Astrocyte (in vitro differentiated cells and primary cell): ENCODE results near the gene RNLS. TPM values are rescaled to one million over a fixed set of nuclear protein-coding genes. Genes with fewer than 3 reads are reported as not detected.

ENCODE experiments used
- DNase-seq: peaks from one replicate; pipeline ENCODE4 v3.0.0-alpha.2; 2010; ENCODE audit warnings: low read depth
- FAIRE-seq: peaks from 2 replicates; lab custom pipeline; 2011; peaks lifted over from hg19 to GRCh38; lab: Jason Lieb, UNC
- H2AFZ ChIP-seq: 2 replicates; pipeline ENCODE4 v1.6.0; 2012; ENCODE audit warnings: low read depth, low read length, inconsistent platforms
- H3K27ac ChIP-seq: 2 replicates; pipeline ENCODE4 v1.5.1; 2011; ENCODE audit warnings: low read depth, low read length, inconsistent platforms
- H3K27me3 ChIP-seq: 2 replicates; pipeline ENCODE4 v1.6.0; 2011; ENCODE audit warnings: low read length, inconsistent platforms; ENCODE audit not compliant: insufficient read depth
- H3K36me3 ChIP-seq: 2 replicates; pipeline ENCODE4 v1.5.1; 2011; ENCODE audit warnings: low read length, inconsistent platforms; ENCODE audit not compliant: insufficient read depth
- H3K4me1 ChIP-seq: 2 replicates; pipeline ENCODE4 v1.5.1; 2011; ENCODE audit warnings: low read length, inconsistent platforms; ENCODE audit not compliant: insufficient read depth
- H3K4me2 ChIP-seq: 2 replicates; pipeline ENCODE4 v1.6.0; 2012; ENCODE audit warnings: low read length, inconsistent platforms
- H3K4me3 ChIP-seq: 2 replicates; pipeline ENCODE4 v1.5.1; 2011; ENCODE audit warnings: low read depth, mild to moderate bottlenecking, low read length, inconsistent platforms; ENCODE audit not compliant: insufficient read depth
- H3K79me2 ChIP-seq: 2 replicates; pipeline ENCODE4 v1.6.0; 2012; ENCODE audit warnings: mild to moderate bottlenecking, low read length, inconsistent platforms; ENCODE audit not compliant: insufficient read depth
- H3K9ac ChIP-seq: 2 replicates; pipeline ENCODE4 v1.6.0; 2012; ENCODE audit warnings: mild to moderate bottlenecking, low read length, inconsistent platforms
- H3K9me3 ChIP-seq: 2 replicates; pipeline ENCODE4 v1.5.1; 2012; ENCODE audit warnings: low read depth, mild to moderate bottlenecking, low read length, inconsistent platforms; ENCODE audit not compliant: insufficient read depth
- H4K20me1 ChIP-seq: 2 replicates; pipeline ENCODE4 v1.6.0; 2012; ENCODE audit warnings: low read length, inconsistent platforms; ENCODE audit not compliant: insufficient read depth
- H3K27ac Mint-ChIP-seq: one replicate; pipeline ENCODE4 v1.8.0; 2021; ENCODE audit warnings: mild to moderate bottlenecking, mixed read lengths; ENCODE audit not compliant: unreplicated experiment
- H3K27me3 Mint-ChIP-seq: one replicate; pipeline ENCODE4 v1.8.0; 2021; ENCODE audit warnings: low read depth, mixed read lengths; ENCODE audit not compliant: unreplicated experiment
- H3K36me3 Mint-ChIP-seq: one replicate; pipeline ENCODE4 v1.8.0; 2021; ENCODE audit warnings: low read depth, mixed read lengths; ENCODE audit not compliant: unreplicated experiment
- H3K4me1 Mint-ChIP-seq: one replicate; pipeline ENCODE4 v1.8.0; 2021; ENCODE audit warnings: low read depth, mixed read lengths; ENCODE audit not compliant: unreplicated experiment
- H3K4me3 Mint-ChIP-seq: one replicate; pipeline ENCODE4 v1.8.0; 2021; ENCODE audit warnings: mild to moderate bottlenecking, moderate library complexity, mixed read lengths; ENCODE audit not compliant: unreplicated experiment
- H3K9me3 Mint-ChIP-seq: one replicate; pipeline ENCODE4 v1.8.0; 2021; ENCODE audit warnings: mild to moderate bottlenecking, mixed read lengths; ENCODE audit not compliant: unreplicated experiment
- EZH2 ChIP-seq: IDR thresholded peaks from 2 replicates; pipeline ENCODE4 v1.6.1; 2012; ENCODE audit warnings: mild to moderate bottlenecking, low read length, inconsistent platforms; ENCODE audit not compliant: insufficient read depth
- total RNA-seq: library from RNA; stranded (reverse); gene quantifications from 2 replicates; pipeline ENCODE4 v1.2.1, GENCODE V29; 2021
- TF ChIP-seq, protein P1 (sequence below): IDR thresholded peaks from 2 replicates; pipeline ENCODE4 v1.5.1; 2011; ENCODE audit warnings: low read depth, mild to moderate bottlenecking, inconsistent platforms, low read length, moderate library complexity; ENCODE audit not compliant: insufficient read depth

The RNLS gene
- total RNA-seq, 1 donor from 2014 or later = 6.9 TPM

DNA sequence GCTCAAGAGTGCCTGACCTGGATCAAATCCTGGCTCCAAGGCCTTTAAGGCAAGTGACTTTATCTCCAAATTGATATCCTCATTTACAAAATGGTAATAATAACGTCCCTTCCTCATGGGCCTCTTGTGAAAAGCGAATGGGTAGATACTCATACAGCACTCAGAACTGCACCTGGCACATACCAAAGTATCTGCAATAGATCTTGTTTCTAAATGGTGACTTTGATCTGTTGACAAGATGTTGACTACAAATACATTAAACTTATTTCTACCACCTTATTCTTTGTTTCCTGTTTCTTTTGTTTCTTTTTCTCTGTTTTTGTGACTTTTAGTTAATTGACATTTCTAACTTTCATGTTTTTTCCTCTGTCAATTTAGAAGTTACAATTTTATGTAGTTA is 53.0 kb downstream of the RNLS start:
- H3K4me3 Mint-ChIP-seq = no peak overlapping the region
- Histone ChIP-seq H3K9ac (no peak overlapping the region), H3K36me3 (no peaks in the 10 kb centered on the region), H3K4me3 (no peak overlapping the region), H3K27me3 (no peaks in the 10 kb centered on the region), H4K20me1 (no peaks in the 10 kb centered on the region), H3K9me3 (no peaks in the 10 kb centered on the region), H3K4me1 (no peaks in the 10 kb centered on the region), H2AFZ (no peak overlapping the region), H3K79me2 (no peaks in the 10 kb centered on the region), H3K27ac (no peak overlapping the region), H3K4me2 (no peak overlapping the region)
- TF ChIP-seq EZH2 = no peak
- TF ChIP-seq, protein P1, sequence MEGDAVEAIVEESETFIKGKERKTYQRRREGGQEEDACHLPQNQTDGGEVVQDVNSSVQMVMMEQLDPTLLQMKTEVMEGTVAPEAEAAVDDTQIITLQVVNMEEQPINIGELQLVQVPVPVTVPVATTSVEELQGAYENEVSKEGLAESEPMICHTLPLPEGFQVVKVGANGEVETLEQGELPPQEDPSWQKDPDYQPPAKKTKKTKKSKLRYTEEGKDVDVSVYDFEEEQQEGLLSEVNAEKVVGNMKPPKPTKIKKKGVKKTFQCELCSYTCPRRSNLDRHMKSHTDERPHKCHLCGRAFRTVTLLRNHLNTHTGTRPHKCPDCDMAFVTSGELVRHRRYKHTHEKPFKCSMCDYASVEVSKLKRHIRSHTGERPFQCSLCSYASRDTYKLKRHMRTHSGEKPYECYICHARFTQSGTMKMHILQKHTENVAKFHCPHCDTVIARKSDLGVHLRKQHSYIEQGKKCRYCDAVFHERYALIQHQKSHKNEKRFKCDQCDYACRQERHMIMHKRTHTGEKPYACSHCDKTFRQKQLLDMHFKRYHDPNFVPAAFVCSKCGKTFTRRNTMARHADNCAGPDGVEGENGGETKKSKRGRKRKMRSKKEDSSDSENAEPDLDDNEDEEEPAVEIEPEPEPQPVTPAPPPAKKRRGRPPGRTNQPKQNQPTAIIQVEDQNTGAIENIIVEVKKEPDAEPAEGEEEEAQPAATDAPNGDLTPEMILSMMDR = no peak
- peaks cover 17% of the 10 kb centered on the region for H3K4me1 Mint-ChIP-seq
- H3K27me3 Mint-ChIP-seq = no peaks in the 10 kb centered on the region
- DNase-seq (no peak), FAIRE-seq (no peak)
- H3K36me3 Mint-ChIP-seq = no peaks in the 10 kb centered on the region
- no peak overlapping the region for H3K27ac Mint-ChIP-seq
- H3K9me3 Mint-ChIP-seq = peaks cover 2% of the 10 kb centered on the region

DNA sequence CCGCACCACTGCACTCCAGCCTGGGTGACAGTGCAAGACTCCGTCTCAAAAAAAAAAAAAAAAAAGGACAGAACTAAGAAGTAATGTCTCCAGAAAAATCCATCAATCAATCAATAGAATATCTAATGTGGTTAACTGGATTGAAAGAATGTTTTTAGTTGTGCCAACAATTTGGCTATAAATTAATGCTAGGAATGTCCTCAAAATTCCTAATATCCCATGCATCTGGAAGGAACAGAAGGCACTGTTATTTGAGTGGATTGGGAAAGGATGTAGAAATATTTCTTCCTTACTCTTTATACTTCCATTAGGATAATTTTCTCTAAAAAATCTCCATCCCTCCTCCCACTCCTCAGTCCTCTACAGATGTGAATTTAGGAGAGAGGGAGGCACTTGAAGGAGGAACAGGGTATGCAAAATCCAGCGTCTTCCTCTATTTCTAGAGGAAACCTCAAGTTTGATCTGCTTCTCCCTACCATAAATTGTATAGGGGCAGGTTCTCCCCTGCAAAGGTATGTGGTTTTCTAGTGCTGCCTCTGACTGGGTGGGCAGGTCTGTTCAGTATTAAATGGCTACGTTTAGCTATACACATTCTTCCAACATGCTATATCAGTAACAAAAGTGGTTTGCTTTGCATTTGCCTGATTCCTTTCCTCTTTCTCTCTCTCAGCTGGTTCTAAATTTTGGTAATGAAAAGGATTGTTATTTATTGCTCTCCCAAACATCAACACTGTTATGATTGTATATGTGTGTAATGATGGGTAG is 54.1 kb downstream of the RNLS start:
- Mint-ChIP-seq H3K4me3 (no peak overlapping the region), H3K27ac (no peak overlapping the region), H3K4me1 (peaks cover 16% of the 10 kb centered on the region), H3K36me3 (no peaks in the 10 kb centered on the region), H3K9me3 (no peaks in the 10 kb centered on the region), H3K27me3 (no peaks in the 10 kb centered on the region)
- FAIRE-seq = no peak
- no peak overlapping the region for H3K9ac ChIP-seq
- H3K9me3 ChIP-seq = no peaks in the 10 kb centered on the region
- no peak overlapping the region for H3K4me2 ChIP-seq
- no peaks in the 10 kb centered on the region for H3K36me3 ChIP-seq
- H3K27me3 ChIP-seq = no peaks in the 10 kb centered on the region
- H3K27ac ChIP-seq = no peak overlapping the region
- H3K4me3 ChIP-seq = no peak overlapping the region
- TF ChIP-seq EZH2 = no peak
- TF ChIP-seq, protein P1 = no peak
- no peak overlapping the region for H2AFZ ChIP-seq
- no peaks in the 10 kb centered on the region for H3K79me2 ChIP-seq
- H3K4me1 ChIP-seq = no peaks in the 10 kb centered on the region
- H4K20me1 ChIP-seq = no peaks in the 10 kb centered on the region
- DNase-seq = peak; percentile 48

GRCh38 chr10:88528201-88528600 is 54.9 kb downstream of the RNLS start:
- Mint-ChIP-seq H3K4me3 (no peak overlapping the region), H3K9me3 (no peaks in the 10 kb centered on the region), H3K27me3 (no peaks in the 10 kb centered on the region), H3K4me1 (peaks cover 19% of the 10 kb centered on the region), H3K36me3 (no peaks in the 10 kb centered on the region), H3K27ac (no peak overlapping the region)
- Histone ChIP-seq H3K4me2 (no peak overlapping the region), H3K36me3 (no peaks in the 10 kb centered on the region), H3K27me3 (no peaks in the 10 kb centered on the region), H3K4me3 (no peak overlapping the region), H2AFZ (no peak overlapping the region), H3K27ac (no peak overlapping the region), H3K9ac (no peak overlapping the region), H3K4me1 (no peaks in the 10 kb centered on the region), H3K79me2 (no peaks in the 10 kb centered on the region), H4K20me1 (no peaks in the 10 kb centered on the region), H3K9me3 (no peaks in the 10 kb centered on the region)
- no peak for DNase-seq
- TF ChIP-seq, protein P1 = no peak
- TF ChIP-seq EZH2 = no peak
- FAIRE-seq = no peak
